Hindlimb muscle (tissue), 1 donor: Measurements from ENCODE around the gene MORN4. TPM values are rescaled to one million over a fixed set of nuclear protein-coding genes. Genes with fewer than 3 reads are reported as not detected.

Source experiments
- DNase-seq: peaks from one replicate; pipeline ENCODE4 v3.0.0-alpha.2; 2013
- polyA plus RNA-seq: library from polyadenylated mRNA; unstranded; fragments of 120-200 nt; gene quantifications from one replicate; pipeline ENCODE4 v1.2.1, GENCODE V29; 2013; ENCODE audit not compliant: insufficient read length

Gene MORN4
- polyA plus RNA-seq, 1 donor: 5.2 TPM

- DNase-seq: peak; percentile 70
These were observed 60.9 kb downstream of the MORN4 start, which contains the start of gene ANKRD2 for GRCh38 chr10:97572214-97572989. Gene ANKRD2 (plus strand): TSS chr10:97572779. CDS start chr10:97572789, 10 bp downstream.

GRCh38 chr10:97571622-97572021 lies 61.7 kb downstream of the MORN4 start:
- no peak for DNase-seq

- DNase-seq: no peak
These were observed 62.4 kb downstream of the MORN4 start for GRCh38 chr10:97570789-97571471.

- DNase-seq: no peak
These were observed 63.0 kb downstream of the MORN4 start for GRCh38 chr10:97570146-97570788.

GRCh38 chr10:97567891-97568290 lies 65.4 kb downstream of the MORN4 start:
- DNase-seq: no peak

GRCh38 chr10:97566336-97566996 lies 66.8 kb downstream of the MORN4 start:
- DNase-seq: no peak

GRCh38 chr10:97564776-97565175 lies 68.5 kb downstream of the MORN4 start:
- DNase-seq: no peak

Other genes with a start within 250 kb of the MORN4 start
- 24.2 TPM for gene RRP12, start 232.2 kb downstream of the MORN4 start, polyA plus RNA-seq
- gene PGAM1, start 207.3 kb downstream of the MORN4 start, polyA plus RNA-seq: 80.4 TPM
- gene EXOSC1, start 187.5 kb downstream of the MORN4 start, polyA plus RNA-seq: 27.3 TPM
- gene ZDHHC16, start 187.3 kb downstream of the MORN4 start, polyA plus RNA-seq: 30.6 TPM
- 66.7 TPM for gene MMS19, start 135.1 kb downstream of the MORN4 start, polyA plus RNA-seq
- 17.1 TPM for gene UBTD1, start 134.6 kb downstream of the MORN4 start, polyA plus RNA-seq
- gene ANKRD2, start 60.7 kb downstream of the MORN4 start, polyA plus RNA-seq: 24.2 TPM
- gene HOGA1, start 49.1 kb downstream of the MORN4 start, polyA plus RNA-seq: 0.49 TPM
- gene C10orf62, start 43.8 kb downstream of the MORN4 start, polyA plus RNA-seq: not detected
- 10.2 TPM for gene PI4K2A, start 7.2 kb upstream of the MORN4 start, polyA plus RNA-seq
- 7.3 TPM for gene AVPI1, start 53.7 kb upstream of the MORN4 start, polyA plus RNA-seq
- 41.0 TPM for gene MARVELD1, start 80.2 kb upstream of the MORN4 start, polyA plus RNA-seq
- gene ZFYVE27, start 103.6 kb upstream of the MORN4 start, polyA plus RNA-seq: 14.7 TPM
- gene SFRP5, start 138.5 kb upstream of the MORN4 start, polyA plus RNA-seq: 0.94 TPM
- 0.23 TPM for gene GOLGA7B, start 216.3 kb upstream of the MORN4 start, polyA plus RNA-seq